Measurements from ENCODE around the gene C1QTNF7. TPM values are rescaled to one million over a fixed set of nuclear protein-coding genes. Genes with fewer than 3 reads are reported as not detected.

Gene C1QTNF7
- total RNA-seq, 1 donor from 2014 or later: 2.3 TPM

DNA sequence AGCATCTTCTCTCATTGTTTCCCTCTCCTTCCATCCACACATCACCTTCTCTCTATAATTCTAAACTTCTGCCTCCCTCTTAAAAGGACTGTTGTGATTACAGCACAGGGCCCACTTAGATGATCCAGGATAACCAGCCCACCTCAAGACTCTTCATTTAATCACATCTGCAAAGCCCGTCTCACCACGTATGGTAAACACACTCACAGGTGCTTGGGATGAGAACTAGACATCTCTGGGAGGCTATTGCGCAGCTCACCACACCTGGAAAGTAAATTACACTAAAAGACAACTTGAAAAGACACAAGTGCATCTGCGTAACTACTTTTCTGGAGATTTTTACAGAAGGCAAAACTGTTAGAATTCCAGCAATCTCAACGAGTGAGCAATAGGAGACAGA is 15.4 kb upstream of the C1QTNF7 start:
- no peak for DNase-seq (ENCODE audit: low spot score)
- intact Hi-C loops (cut with DNase I): loop anchor here (5.0 kb wide), 2 partner anchors 35 to 180 kb away; no protein-coding TSS in a partner anchor

DNA sequence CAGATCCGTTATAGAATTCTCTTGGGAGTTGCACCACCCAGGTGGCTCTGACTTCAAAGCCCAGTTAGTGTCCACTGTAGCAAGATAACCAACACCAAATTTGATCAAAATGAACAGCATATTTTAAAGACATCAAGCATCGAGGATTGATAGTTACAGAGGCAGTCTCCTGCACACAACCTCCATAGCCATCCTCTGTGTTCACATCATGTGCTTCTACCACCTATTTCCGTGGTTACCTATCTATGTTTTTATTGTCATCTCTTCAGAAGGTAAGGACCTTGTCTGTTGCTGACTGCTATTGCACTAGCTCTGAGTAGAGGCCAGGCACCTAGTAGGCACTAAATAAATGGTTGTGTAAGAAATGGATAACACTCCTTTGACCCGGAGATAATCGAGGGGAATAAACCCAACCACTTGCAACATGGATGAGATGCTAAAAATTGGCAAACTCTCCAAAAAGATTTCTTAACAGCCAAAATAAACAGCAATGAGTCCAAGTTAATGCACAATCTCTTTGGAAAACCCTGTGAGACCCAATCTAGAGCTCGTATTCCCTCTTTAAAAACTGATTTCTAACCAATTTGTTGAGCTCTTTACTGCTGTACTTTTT is 14.7 kb upstream of the C1QTNF7 start:
- no peak for DNase-seq (ENCODE audit: low spot score)
- intact Hi-C loops (cut with DNase I): loop anchor here (5.0 kb wide), 2 partner anchors 36 to 181 kb away; no protein-coding TSS in a partner anchor

DNA sequence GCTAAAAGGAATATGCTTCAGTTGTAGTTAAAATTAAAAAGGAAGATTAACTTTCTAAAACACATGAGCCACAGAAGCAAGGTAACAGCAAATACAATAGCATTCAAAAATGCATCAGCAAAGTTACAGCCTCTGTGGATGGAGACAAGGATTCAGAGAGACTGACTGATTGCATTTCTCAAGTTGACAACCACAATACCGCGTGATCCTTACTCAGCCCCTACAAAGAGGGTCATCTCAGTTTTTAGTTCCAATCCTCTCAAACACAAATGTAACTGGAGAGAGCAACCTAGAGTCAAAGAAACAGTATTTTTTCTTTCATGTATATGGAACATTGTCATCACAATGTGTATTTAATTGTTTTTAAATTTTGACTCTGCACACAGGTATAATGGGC is 14.2 kb upstream of the C1QTNF7 start:
- no peak for DNase-seq (ENCODE audit: low spot score)
- intact Hi-C loops (cut with DNase I): loop anchor here (5.0 kb wide), 2 partner anchors 36 to 181 kb away; no protein-coding TSS in a partner anchor

GRCh38 chr4:15414551-15415091 is 13.2 kb upstream of the C1QTNF7 start:
- intact Hi-C loops (cut with DNase I): loop anchor here (5.0 kb wide), 3 partner anchors 37 to 182 kb away; no protein-coding TSS in a partner anchor
- no peak for DNase-seq (ENCODE audit: low spot score)

GRCh38 chr4:15416357-15417232 is 11.2 kb upstream of the C1QTNF7 start:
- intact Hi-C loops (cut with DNase I): loop anchor here (5.0 kb wide), 1 partner anchor 36 kb away; no protein-coding TSS in a partner anchor
- no peak for DNase-seq (ENCODE audit: low spot score)

- intact Hi-C loops (cut with DNase I): loop anchor here (5.0 kb wide), 1 partner anchor 35 kb away; no protein-coding TSS in a partner anchor
- DNase-seq (ENCODE audit: low spot score): no peak
Measured at GRCh38 chr4:15417233-15417660, 10.6 kb upstream of the C1QTNF7 start.

GRCh38 chr4:15418956-15419355 is 8.9 kb upstream of the C1QTNF7 start:
- DNase-seq (ENCODE audit: low spot score): no peak
- intact Hi-C loops (cut with DNase I): loop anchor here (5.0 kb wide), 1 partner anchor 33 kb away; no protein-coding TSS in a partner anchor

DNA sequence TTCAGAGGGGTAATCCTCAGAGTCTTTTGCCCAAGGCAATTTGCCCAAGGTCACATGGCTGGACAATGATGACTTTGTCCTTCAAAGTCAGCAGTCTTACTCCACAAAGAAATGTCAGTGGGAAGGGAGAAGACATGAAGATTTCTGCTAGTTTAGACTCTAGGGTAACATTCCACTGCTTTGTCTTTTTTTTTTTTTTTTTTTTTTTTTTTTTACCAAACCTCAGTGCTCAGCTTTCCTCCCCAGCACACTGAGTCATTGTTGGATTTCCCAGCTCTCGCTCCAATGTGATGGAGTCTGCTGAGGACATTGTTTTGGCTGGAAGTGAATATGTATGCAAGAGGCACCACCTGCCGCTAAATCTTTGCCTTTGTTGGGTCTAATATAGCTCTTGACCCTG is 7.2 kb upstream of the C1QTNF7 start:
- no peak for DNase-seq (ENCODE audit: low spot score)
- intact Hi-C loops (cut with DNase I): no loop called here

DNA sequence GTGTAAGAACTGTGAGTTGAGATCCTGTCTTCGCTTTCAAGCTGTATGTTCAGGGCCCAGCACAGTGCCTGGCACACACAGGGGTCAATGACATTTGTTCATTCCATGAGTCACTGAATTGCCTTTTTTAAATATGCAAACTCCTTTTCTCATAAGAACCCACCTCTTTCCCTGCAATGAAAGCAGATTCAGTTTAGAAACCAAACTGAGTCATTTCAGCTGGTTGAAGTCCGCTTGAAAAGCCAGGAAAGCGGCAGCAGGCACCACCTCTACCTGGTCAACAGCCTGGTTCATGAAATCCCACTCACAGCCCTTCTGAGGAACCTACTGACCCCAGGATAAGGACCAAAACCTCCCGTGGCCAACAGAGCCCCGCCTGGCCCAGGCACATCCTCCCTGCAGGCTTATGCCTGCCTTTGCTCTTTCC is 4.5 kb upstream of the C1QTNF7 start:
- intact Hi-C loops (cut with DNase I): no loop called here
- no peak for DNase-seq (ENCODE audit: low spot score)

- no peak for DNase-seq (ENCODE audit: low spot score)
- intact Hi-C loops (cut with DNase I): no loop called here
Measured at GRCh38 chr4:15425520-15425919, 2.3 kb upstream of the C1QTNF7 start.

DNA sequence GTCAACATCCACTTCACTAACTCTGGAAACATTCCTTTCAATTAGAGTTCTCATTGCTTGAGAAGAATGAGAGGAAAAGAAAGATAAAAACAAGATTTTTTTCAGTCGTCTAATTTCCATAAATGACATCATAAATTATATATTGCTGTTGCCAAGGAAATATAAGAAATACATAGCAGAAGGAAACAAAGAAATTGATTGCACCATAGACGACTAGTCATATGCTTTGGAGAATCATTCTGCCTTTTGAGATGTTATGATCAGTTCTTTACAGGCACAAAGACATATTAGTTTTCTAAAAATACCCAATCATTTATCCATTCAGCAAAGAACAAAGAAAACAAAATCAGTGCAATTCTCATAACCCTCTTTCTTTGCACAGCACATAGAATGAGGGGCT is 672 bp upstream of the C1QTNF7 start:
- intact Hi-C loops (cut with DNase I): no loop called here
- no peak for DNase-seq (ENCODE audit: low spot score)

DNA sequence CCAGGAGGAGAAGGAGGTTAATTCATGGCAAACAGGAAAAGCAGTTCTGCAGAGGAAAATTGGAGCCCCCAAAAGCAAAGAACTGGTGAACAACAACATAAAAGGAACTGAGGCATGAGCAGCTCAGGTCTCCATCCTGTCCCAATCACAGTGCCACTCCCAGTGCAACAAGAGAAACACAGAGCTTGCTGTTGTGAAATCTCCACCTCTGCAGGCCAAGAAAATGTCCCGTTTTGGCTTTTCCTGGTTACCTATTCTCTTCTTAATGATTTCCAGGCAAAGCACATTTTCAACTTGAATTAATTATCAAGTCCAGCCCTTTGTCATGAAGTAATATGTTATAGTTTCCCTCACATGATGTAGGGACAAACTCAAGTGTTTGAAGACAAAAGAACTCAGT is 778 bp downstream of the C1QTNF7 start:
- intact Hi-C loops (cut with DNase I): no loop called here
- DNase-seq (ENCODE audit: low spot score): no peak

GRCh38 chr4:15434091-15434490 is 6.3 kb downstream of the C1QTNF7 start:
- no peak for DNase-seq (ENCODE audit: low spot score)
- intact Hi-C loops (cut with DNase I): no loop called here

DNA sequence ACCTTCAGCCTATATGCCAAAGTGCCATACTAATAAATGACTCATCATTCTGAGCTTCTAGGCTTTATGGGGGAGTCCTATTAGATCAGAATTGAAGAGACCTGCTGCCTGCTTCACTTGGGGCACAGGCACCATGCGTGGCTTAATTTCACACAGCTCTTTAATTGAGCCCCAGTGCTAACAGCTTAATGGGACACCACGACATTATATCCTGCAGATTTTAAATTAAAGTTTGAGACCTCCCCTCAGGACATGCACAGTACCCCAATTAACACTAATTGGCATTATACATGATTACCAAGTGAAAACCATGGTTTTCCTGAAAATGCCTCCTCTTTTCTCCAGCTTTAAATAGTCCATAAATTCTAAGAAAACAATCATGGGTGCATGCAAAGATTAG is 6.8 kb downstream of the C1QTNF7 start:
- DNase-seq (ENCODE audit: low spot score): no peak
- intact Hi-C loops (cut with DNase I): no loop called here

DNA sequence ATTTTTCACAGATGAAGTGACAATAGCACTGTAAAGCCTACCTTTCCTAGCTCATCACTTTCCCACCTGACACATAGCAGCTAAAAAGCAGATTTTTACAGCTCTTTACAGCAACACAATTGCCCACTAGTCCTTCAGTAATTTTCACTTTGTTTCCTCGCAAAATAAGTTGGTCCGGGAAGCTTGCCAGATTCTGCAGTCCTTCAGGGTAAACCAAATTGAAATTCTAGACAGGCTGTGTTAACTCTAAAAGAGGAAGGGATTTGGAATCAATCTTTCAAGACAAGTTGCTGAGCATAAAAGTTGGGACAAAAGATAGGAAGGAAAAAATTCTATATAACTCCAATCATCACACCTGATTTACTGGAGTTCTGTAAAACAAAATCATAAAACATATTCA is 8.7 kb downstream of the C1QTNF7 start:
- DNase-seq (ENCODE audit: low spot score): no peak
- intact Hi-C loops (cut with DNase I): no loop called here

GRCh38 chr4:15438939-15439524 is 11.2 kb downstream of the C1QTNF7 start:
- DNase-seq (ENCODE audit: low spot score): no peak
- intact Hi-C loops (cut with DNase I): no loop called here

DNA sequence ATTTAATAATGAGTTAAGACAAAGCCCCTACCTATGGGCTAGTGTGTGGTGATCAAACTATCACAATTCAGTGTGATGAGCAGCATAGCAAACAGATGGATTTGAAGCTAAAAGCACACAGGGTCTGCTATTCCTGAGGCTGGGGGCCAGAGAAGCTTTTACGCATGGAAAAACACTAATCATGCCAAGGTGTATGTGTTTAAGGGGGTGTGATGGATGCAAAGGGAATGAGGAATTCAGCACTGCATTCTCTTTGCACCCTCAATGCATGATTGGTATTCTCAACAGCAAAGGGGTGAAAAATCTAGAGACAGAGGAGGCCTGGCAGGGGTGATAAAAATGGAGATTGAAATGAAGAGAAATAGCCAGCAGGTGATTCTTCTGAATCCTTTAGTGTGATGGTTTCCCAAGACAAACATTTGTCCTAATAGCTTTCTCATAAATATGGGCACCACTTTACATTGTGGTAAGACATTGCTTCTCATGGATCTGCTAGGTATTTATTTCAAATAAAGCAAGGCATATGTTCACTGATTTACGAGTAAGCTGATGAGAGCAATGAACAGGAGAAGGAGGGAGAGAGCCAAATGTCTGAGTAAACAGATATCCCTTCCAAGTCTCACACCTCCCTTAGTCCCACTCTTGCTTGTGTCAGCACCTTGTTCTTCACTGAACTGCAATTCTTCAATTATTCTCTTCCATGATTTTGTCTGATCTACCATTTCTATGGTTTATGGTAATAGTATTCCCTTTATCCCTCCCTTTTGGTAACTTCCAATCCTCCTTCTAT is 15.7 kb downstream of the C1QTNF7 start:
- intact Hi-C loops (cut with DNase I): no loop called here

DNA sequence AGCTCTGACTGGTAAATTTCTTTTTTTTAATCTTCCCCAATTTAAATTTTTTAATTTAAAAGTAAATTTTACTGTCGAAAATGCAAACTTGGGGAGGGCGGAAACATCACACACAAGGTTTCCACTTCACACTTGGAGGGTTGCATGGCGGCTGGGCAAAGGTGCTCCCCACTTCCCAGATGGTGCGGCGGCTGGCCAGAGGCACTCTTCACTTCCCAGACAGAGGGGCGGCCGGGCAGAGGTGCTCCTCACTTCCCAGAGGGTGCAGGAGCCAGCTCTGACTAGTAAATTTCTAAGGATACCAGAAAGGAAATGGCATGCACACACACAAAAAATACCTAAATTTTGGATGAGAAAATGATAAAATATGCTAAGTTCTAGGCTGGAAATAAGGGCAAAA is 16.4 kb downstream of the C1QTNF7 start:
- intact Hi-C loops (cut with DNase I): no loop called here

More for the DNA sequence above, 15.7 kb downstream of the C1QTNF7 start:
- no peak for DNase-seq (ENCODE audit: low spot score)

DNA sequence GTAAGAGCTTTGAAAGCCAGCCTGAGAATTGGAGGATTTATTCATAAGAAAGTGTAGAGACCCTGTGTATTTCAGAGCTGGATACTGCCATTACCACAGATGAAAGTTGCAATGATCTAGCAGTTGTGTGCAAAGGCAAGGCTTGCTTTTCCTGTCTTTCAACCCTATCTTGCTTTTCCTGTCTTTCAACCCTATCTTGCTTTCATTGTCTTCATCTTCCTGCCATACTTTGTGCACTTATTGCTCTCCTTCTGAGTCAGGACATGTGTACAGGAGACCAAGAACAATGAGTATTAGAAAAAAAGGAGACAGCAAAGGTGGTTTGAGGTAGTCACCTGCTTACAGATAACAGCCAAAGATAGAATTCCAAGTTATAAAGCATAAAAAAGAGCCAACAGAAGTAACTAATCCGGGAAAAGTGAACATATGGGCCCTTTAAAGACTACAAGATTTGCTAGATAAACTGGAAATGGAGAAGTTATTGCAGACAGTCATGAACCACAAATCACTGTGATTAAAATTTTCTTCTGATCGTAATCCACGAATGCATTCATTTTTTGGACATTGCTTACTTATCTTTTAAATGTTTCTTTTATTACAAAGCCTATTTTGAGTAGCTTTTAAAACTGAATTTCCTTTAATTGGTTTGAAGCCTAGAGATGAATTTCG is 17.2 kb downstream of the C1QTNF7 start:
- no peak for DNase-seq (ENCODE audit: low spot score)
- intact Hi-C loops (cut with DNase I): no loop called here

More for the DNA sequence above, 16.4 kb downstream of the C1QTNF7 start:
- no peak for DNase-seq (ENCODE audit: low spot score)

Data from cardiac septum (tissue), 1 donor.